ENCODE measurements around the gene APOA1.
"Not testable (repeated sequence)": the region's sequence is repeated elsewhere in the genome, so short reads cannot be mapped to it uniquely, and the experiment has no call there.

APOA1 gene

DNA sequence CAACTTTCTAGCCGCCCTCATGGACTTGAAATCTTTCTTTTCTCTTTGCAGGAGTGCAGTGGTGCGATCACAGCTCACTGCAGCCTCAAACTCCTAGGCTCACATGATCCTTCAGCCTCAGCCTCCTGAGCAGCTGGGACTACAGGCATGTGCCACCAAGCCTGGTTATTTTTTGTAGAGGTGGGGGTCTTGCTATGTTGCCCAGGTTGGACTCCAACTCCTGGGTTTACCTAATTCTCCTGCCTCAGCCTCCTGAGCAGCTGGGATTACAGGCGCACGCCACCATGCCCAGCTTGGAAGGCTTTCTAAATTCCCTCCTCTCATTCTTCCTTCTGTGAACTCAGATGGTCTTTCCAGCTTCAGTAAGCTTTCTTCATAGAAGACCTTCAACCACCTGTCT lies 4.7 kb upstream of the APOA1 start:
- Histone ChIP-seq H3K4me1 (ENCODE audit: control insufficient read depth, insufficient read depth, low read length) (peaks cover 5% of the 10 kb centered on the region), H3K9ac (ENCODE audit: low read depth, low read length) (no peak overlapping the region)

DNA sequence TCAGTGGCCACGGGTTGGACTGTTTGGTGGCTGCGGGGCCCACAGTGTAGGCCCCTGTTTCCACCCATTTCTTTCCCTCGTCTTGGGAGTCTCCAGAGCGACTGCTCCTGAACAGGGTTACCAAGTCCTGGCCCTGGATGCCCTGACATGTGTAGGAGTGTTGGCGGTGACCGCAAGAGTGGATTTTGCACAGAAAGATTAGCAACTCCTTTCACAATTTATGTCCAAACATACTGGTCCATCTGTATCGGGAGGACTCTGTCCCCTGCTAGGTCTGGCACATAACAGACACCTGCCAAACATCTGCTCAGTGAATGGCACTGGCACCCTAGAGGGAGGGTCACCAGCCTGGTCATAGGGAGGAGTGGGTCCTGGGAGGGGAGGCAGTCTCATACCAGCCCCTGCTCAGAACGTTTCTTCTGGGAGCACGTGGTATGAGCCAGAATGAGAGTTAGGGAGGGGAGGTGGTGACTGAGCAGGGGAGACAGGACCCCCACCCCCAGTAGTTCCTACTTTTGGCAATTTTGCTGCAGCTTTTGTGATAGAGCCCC lies 3.4 kb upstream of the APOA1 start:
- H3K4me3 ChIP-seq (ENCODE audit: low read length): no peak overlapping the region
- no peak overlapping the region for H3K9ac ChIP-seq (ENCODE audit: low read depth, low read length)
- H3K36me3 ChIP-seq (ENCODE audit: insufficient read depth, low read length): peaks cover 9% of the 10 kb centered on the region
- H3K4me2 ChIP-seq (ENCODE audit: low read length): no peak overlapping the region
- H3K9me3 ChIP-seq (replicated peaks; ENCODE audit: low read length): no peaks in the 10 kb centered on the region
- H3K27me3 ChIP-seq (ENCODE audit: control insufficient read depth, insufficient read depth, low read length): no peaks in the 10 kb centered on the region
- H3K4me1 ChIP-seq (ENCODE audit: control insufficient read depth, insufficient read depth, low read length): peaks cover 9% of the 10 kb centered on the region

More for the DNA sequence above, 4.7 kb upstream of the APOA1 start:
- H3K27me3 ChIP-seq (ENCODE audit: control insufficient read depth, insufficient read depth, low read length): no peaks in the 10 kb centered on the region
- no peaks in the 10 kb centered on the region for H3K9me3 ChIP-seq (replicated peaks; ENCODE audit: low read length)
- H3K4me3 ChIP-seq (ENCODE audit: low read length): no peak overlapping the region
- peaks cover 20% of the 10 kb centered on the region for H3K36me3 ChIP-seq (ENCODE audit: insufficient read depth, low read length)
- no peak overlapping the region for H3K4me2 ChIP-seq (ENCODE audit: low read length)

DNA sequence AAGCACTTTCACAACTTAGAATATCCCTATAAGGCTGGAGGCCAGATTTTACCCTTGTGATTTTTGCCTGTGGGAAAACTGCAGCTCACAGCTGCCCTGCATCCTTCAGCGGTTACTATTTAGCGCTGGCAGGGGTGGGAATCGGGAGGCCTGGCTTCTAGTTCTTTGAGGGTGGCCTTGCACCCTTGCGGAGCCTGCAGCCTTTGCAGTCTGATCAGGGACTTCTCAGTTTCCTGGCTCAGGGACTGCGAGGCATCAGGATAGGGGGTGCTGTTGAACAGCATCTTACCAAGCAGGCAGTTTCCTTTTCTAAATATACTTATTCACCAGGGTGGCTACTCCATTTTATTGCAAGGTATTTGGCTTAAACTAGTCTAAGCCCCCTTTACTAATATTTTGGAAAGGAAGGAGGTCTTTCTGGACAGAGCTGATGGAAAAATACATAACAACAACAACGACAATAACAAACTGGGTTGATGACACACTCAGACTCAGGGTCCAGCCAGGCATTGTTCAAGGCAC lies 2.9 kb upstream of the APOA1 start:
- peaks cover 15% of the 10 kb centered on the region for H3K4me1 ChIP-seq (ENCODE audit: control insufficient read depth, insufficient read depth, low read length)
- H3K27me3 ChIP-seq (ENCODE audit: control insufficient read depth, insufficient read depth, low read length): no peaks in the 10 kb centered on the region
- H3K36me3 ChIP-seq (ENCODE audit: insufficient read depth, low read length): peaks cover 8% of the 10 kb centered on the region
- no peaks in the 10 kb centered on the region for H3K9me3 ChIP-seq (replicated peaks; ENCODE audit: low read length)
- no peak overlapping the region for H3K4me3 ChIP-seq (ENCODE audit: low read length)
- no peak overlapping the region for H3K9ac ChIP-seq (ENCODE audit: low read depth, low read length)
- H3K4me2 ChIP-seq (ENCODE audit: low read length): no peak overlapping the region

DNA sequence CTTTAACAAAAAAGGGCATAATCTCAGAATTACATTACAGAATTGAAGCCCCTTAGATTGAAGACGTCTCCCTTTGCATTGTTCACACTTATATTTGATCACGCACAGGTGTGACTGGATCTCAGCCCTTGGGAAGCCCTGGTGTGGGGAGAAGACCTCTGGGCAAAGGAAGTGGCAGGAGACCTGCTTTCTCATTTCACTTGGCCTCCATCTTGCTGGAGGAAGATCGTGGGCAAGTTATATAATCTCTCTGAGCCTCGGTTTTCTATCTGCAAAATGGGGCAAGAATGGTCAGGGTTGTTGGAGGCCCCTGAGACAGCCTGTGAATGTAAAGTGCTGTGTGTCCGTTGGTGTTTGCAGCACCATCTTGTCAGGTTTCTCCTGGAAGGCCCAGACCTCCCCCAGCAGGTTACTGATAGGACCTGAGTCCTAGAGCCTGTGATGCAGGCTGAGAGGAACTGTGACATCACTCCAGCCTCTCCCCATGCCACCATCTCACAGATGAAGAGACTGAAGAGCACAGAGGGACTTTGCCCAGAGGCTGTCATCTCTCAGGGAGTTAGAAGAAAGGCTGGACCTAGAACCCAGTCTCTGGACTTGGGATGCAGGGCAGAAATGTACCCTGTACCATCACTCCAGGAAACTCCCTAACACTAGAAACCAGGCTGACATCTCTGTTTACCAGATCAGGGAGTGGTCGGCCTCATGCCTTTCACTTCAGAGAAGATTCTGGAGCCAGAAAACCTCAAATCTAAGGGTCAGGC lies 1.1 kb upstream of the APOA1 start:
- Histone ChIP-seq H3K4me3 (ENCODE audit: low read length) (no peak overlapping the region), H3K9ac (ENCODE audit: low read depth, low read length) (no peak overlapping the region), H3K4me1 (ENCODE audit: control insufficient read depth, insufficient read depth, low read length) (peaks cover 17% of the 10 kb centered on the region), H3K9me3 (replicated peaks; ENCODE audit: low read length) (no peaks in the 10 kb centered on the region), H3K4me2 (ENCODE audit: low read length) (no peak overlapping the region), H3K27me3 (ENCODE audit: control insufficient read depth, insufficient read depth, low read length) (no peaks in the 10 kb centered on the region), H3K36me3 (ENCODE audit: insufficient read depth, low read length) (peaks cover 2% of the 10 kb centered on the region)

DNA sequence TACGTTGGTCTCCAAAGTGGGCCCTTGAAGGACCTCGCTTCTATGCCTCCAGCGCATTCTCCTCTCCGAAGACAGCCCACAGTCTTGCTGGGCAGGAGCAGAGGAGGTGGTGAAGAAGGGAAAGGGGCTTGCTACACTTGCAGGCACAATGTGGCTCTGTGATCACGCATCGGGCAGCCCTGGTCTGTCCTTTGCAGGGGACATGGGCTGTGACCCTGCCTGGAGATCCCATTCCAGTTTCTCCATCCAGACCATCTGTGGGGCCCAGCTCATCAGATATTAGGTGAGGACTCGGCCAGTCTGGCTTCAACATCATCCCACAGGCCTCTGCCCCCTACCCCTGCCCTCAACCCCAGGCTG lies 810 bp downstream of the APOA1 start:
- Histone ChIP-seq H3K4me3 (ENCODE audit: low read length) (no peak overlapping the region), H3K9me3 (replicated peaks; ENCODE audit: low read length) (no peaks in the 10 kb centered on the region), H3K27me3 (ENCODE audit: control insufficient read depth, insufficient read depth, low read length) (no peaks in the 10 kb centered on the region), H3K9ac (ENCODE audit: low read depth, low read length) (no peak overlapping the region), H3K36me3 (ENCODE audit: insufficient read depth, low read length) (no peaks in the 10 kb centered on the region), H3K4me2 (ENCODE audit: low read length) (no peak overlapping the region), H3K4me1 (ENCODE audit: control insufficient read depth, insufficient read depth, low read length) (peaks cover 17% of the 10 kb centered on the region)

DNA sequence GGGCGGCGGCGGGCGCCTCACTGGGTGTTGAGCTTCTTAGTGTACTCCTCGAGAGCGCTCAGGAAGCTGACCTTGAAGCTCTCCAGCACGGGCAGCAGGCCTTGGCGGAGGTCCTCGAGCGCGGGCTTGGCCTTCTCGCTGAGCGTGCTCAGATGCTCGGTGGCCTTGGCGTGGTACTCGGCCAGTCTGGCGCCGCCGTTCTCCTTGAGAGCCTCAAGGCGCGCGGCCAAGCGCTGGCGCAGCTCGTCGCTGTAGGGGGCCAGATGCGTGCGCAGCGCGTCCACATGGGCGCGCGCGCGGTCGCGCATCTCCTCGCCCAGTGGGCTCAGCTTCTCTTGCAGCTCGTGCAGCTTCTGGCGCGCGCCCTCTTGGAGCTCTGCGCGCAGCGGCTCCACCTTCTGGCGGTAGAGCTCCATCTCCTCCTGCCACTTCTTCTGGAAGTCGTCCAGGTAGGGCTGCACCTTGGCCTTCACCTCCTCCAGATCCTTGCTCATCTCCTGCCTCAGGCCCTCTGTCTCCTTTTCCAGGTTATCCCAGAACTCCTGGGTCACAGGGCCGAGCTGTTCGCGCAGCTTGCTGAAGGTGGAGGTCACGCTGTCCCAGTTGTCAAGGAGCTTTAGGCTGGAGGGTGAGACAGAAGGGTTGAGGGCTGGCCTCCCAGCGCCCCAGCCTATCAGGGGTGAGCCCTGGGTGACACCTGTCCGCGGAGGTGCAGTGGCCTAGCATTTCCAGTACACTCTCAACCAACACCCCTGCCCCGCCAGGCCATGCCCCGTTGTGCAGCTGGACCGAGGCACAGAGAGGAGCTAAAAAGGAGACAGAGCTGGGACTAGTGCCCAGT lies 1.4 kb downstream of the APOA1 start:
- Histone ChIP-seq H3K36me3 (ENCODE audit: insufficient read depth, low read length) (no peaks in the 10 kb centered on the region), H3K4me2 (ENCODE audit: low read length) (peak overlapping the region; percentile 74), H3K4me3 (ENCODE audit: low read length) (peak overlapping the region; percentile 56), H3K9ac (ENCODE audit: low read depth, low read length) (peak overlapping the region; percentile 59), H3K9me3 (replicated peaks; ENCODE audit: low read length) (no peaks in the 10 kb centered on the region), H3K27me3 (ENCODE audit: control insufficient read depth, insufficient read depth, low read length) (no peaks in the 10 kb centered on the region), H3K4me1 (ENCODE audit: control insufficient read depth, insufficient read depth, low read length) (peaks cover 17% of the 10 kb centered on the region)

DNA sequence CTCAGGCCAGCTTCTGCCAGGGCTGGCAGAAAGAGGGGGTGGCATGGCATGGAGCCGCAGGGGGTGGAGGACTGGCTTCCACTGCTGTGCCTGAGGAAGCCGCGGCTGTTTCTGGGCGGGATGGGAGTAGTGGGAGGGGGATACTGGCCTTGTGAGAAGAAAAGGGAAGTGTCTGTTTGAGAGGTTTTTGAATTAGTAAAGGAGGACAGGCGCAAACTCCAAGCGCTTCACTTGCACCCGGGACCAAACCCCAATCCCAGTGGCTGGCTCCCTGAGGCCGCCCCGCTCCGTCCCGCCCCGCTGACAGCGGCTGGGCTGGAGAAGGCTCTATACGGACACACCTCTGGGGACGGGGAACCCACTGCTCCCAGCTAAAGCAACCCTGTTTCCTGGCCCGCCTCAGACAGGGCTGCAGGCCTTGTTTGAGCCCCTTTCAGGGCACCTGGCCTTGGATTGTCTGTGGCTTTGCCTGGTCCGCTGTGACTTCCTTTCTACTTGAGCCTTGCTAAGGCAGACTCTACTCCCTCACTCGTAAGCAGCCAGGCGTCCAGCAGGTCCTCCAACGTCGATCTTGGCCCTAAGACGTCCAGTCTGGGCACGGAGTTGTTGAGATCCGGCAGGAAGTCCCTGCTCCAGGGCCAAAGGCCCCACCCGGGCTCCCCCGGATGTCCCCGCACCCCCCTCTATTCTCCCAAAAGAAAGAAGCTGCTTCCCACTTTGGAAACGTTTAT lies 2.2 kb downstream of the APOA1 start:
- Histone ChIP-seq H3K4me1 (ENCODE audit: control insufficient read depth, insufficient read depth, low read length) (peaks cover 12% of the 10 kb centered on the region), H3K4me3 (ENCODE audit: low read length) (peak overlapping the region; percentile 56), H3K9me3 (replicated peaks; ENCODE audit: low read length) (no peaks in the 10 kb centered on the region), H3K9ac (ENCODE audit: low read depth, low read length) (peak overlapping the region; percentile 59), H3K36me3 (ENCODE audit: insufficient read depth, low read length) (no peaks in the 10 kb centered on the region), H3K27me3 (ENCODE audit: control insufficient read depth, insufficient read depth, low read length) (no peaks in the 10 kb centered on the region), H3K4me2 (ENCODE audit: low read length) (peak overlapping the region; percentile 74)

DNA sequence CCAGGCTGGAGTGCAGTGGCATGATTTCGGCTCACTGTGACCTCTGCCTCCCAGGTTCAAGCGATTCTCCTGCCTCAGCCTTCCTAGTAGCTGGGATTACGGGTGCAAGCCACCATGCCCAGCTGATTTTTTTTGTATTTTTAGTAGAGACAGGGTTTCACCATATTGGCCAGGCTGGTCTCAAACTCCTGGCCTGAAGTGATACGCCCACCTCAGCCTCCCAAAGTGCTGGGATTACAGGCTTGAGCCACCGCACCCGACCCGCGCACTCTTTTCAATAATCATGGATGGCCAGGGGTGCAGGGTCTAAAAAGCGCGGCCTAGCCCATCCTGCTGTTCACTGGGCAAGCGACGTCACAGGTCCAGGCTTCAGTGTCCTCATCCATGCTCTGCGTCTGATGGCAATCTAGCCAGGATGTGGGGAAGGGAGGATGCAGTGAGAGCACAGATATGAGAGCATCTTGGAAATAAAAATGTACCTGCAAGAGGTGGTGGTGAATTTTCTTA lies 2.8 kb downstream of the APOA1 start:
- not testable (repeated sequence) for H3K27me3 ChIP-seq (ENCODE audit: control insufficient read depth, insufficient read depth, low read length); H3K9ac ChIP-seq (ENCODE audit: low read depth, low read length); H3K4me3 ChIP-seq (ENCODE audit: low read length); H3K36me3 ChIP-seq (ENCODE audit: insufficient read depth, low read length); H3K4me2 ChIP-seq (ENCODE audit: low read length); H3K9me3 ChIP-seq (replicated peaks; ENCODE audit: low read length)
- peaks cover 14% of the 10 kb centered on the region for H3K4me1 ChIP-seq (ENCODE audit: control insufficient read depth, insufficient read depth, low read length)

DNA sequence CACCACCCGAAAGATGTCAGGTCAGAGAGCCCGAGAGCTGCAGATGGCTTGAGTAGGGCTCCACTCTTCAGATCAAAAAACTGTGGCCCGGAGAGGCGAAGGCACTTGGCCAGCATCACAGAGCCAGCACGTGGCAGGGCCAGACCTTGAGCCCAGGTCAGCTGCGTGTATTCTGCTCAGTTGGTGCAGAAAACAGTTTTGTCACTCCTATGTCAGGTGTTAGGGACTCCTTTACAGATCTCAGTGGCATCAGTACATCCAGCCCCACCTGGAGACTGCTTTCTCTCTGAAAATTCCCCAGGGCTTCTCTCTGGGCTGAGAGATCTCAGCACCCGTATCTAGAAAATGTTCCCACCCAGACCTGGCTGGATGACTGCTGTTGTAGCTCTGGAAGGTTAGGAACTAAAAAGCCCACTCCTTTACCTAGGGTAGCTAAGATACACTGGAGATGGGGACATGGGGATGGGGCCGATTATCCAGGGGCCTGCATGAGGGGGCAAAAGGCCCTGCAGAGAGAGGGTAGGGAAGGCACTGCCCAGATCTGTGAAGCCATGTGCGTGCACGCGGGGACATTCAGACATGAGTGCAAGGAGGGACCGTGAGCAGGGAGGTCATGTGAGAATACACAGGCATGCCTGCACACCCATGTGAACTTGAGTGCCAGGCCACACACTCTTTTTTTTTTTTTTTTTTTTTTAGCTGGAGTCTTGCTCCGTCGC lies 3.4 kb downstream of the APOA1 start:
- Histone ChIP-seq H3K9me3 (replicated peaks; ENCODE audit: low read length) (no peaks in the 10 kb centered on the region), H3K36me3 (ENCODE audit: insufficient read depth, low read length) (no peaks in the 10 kb centered on the region), H3K4me1 (ENCODE audit: control insufficient read depth, insufficient read depth, low read length) (peaks cover 17% of the 10 kb centered on the region), H3K9ac (ENCODE audit: low read depth, low read length) (no peak overlapping the region), H3K4me2 (ENCODE audit: low read length) (no peak overlapping the region), H3K4me3 (ENCODE audit: low read length) (no peak overlapping the region), H3K27me3 (ENCODE audit: control insufficient read depth, insufficient read depth, low read length) (no peaks in the 10 kb centered on the region)

DNA sequence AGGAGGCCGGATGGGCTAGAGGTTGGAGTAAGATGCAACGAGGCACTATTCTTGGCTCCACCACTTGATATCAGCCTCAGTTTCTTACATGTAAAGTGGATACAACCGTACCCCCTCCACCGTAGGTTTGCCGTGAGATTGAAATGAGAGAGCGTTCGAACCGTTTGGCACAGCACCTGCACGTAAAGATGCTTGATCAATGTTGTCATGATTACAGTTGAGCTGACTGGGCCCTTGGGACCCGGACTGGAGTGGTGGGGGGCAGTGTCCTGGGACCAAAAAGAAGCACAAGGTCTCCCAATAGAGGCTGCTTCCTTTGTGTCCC lies 4.0 kb downstream of the APOA1 start:
- Histone ChIP-seq H3K9ac (ENCODE audit: low read depth, low read length) (no peak overlapping the region), H3K4me3 (ENCODE audit: low read length) (no peak overlapping the region), H3K36me3 (ENCODE audit: insufficient read depth, low read length) (no peaks in the 10 kb centered on the region), H3K9me3 (replicated peaks; ENCODE audit: low read length) (no peaks in the 10 kb centered on the region), H3K27me3 (ENCODE audit: control insufficient read depth, insufficient read depth, low read length) (no peaks in the 10 kb centered on the region), H3K4me1 (ENCODE audit: control insufficient read depth, insufficient read depth, low read length) (peaks cover 17% of the 10 kb centered on the region), H3K4me2 (ENCODE audit: low read length) (no peak overlapping the region)

Measured in skeletal muscle satellite cell (primary cell).